HG02840 (cell line): ENCODE data around the gene SEMA4F.

Experiments used
- ATAC-seq: cut with Tn5 transposase; IDR thresholded peaks from one replicate; pipeline ENCODE4 v1.9.1; 2021; ENCODE audit warnings: mild to moderate bottlenecking, moderate library complexity, moderate number of reproducible peaks; ENCODE audit not compliant: unreplicated experiment, low FRiP score

SEMA4F gene

DNA sequence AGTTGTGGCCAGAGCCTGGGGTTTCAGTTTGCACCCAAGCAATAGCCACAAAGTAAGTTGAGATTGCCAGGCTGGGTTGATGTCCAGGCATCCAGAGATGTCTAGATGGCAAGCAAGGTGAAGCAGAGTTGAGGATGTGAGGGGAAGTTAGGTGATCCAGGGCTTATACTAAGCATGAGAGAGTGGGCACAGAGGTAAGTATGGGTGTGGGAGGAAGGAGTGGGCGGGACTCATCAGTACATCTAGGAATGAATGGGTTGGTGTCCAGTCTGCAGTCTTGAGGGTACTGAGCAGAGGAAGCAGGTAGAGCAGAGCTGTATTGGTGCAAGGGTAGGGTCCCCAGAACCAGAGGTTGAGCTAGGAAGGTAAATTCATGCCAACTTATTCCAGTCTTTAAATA, 1.5 kb downstream of the SEMA4F start:
- ATAC-seq = no peak

DNA sequence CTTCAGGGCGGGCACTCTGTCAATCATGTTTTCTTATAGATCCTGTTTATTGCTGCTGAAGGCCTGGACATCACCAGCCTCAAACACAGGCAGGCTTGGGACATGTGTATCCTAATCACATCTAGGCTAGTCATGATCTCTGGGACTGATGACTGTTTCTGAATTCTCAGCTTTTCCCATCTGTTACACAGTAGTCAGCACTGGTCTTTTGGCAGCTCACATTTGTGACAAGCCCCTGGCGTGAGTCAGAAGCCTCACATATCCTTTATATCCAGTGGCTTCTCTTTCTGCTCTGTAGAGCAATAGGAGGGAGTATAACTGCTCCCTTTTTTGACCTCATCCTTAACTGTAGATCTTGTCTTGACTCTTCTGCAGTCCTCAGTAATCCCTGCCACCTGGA, 4.5 kb downstream of the SEMA4F start:
- ATAC-seq = no peak

DNA sequence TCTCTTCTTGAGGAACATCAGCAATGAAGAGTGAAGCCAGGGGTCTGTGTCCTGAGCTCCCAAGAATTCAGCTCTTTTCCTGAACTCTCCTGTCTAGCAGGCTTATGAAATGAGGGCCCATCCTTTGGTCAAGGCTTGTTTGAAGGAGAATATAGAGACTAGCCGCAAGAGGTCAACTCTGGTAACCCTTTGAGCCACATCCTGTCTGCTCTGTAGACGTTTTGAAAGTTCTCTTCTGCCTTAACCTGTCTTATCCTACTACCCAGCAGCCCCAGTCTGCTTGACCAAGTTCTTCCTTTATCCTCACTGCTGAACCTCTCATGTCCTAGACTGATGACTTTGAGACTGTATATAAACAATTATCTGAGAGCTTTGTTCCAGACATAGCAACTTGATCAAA, 5.4 kb downstream of the SEMA4F start:
- ATAC-seq = no peak

DNA sequence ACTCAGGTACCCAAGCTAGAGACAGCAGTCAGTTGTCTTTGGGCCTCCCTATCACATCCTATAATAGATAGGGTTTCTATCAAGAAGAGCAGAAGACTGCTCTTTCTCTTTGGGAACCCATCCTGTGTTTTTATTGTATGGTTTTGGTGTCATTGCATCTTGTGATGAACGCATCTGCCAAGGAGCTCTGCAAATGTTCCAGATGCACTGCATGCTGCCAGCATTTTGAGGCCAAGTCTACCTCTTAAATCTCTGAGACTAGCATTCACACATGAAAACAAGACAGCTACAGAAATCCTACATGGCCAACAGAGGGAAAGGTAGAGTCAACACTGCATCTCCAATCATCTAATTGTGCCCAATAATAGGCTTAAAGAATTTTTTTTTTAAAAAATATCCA, 14.0 kb downstream of the SEMA4F start:
- no peak for ATAC-seq

DNA sequence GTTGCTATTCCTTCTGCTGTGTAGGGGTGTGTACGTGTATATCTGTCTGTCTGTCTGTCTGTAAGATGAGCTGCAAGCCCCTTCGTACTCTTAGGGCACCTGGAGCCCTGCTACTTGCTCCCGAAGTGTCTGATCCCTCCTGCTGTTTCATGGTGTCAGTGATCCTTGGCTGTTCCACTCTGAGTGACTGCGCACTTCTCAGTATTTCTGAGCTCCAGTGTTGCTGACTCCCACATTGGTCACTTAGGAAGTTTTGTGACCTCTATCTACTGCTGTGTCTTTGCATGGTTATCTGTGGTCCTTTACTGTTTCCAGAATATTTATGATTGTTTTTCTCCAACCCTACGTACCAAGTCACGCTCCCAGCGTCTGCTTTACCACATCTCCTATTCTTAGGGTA, 16.2 kb downstream of the SEMA4F start:
- no peak for ATAC-seq

DNA sequence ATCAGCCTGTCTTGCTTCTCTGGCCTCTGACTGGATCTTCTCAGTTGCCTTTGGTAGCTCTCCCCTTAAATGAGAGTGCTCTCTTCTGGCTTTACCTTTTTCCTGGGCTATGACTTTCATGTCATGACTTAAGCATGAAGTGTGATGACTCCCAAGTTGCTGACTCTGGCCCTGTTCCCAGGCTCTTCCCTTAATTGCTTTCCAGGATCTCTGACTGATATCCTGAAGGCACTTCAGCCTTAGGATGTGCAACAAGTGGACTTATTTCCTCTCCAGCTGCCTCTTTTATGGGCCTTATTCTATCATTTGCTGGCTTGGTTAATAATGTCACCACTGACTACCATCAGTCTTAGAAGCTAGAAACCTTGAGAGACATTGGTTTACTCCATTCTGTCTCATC, 17.4 kb downstream of the SEMA4F start:
- no peak for ATAC-seq

DNA sequence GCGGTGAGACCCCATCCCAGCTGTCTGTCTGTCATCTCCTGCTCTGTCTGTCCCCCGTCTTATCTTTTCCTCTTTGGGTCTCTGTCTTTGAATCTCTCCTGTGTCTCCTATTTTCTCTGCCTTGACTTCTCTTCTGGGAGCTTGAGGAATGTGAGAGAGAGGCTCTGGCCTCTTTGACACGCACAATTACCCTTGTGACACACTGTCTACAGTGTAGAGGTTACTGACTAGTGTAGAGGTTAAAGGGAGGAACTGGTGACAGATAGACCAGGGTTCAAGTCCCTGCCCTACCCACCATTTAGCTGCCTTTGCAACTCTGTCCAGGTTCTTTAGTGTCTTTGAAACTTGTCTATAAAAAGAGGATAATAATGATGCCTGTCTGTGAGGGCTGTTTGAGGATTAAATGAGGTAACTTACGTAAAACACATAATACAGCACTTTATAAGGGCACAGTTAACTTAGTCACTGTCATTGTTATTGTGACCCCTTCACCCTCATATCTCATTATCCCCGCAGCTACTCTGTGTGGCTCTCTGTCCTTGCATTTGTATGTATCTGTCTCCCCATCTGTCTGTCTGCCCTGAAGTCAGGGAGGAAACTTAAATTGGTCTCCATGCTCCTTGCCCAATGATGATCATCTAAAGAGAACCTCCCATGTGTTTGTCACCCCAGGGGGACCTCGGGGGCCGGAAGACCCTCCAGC, 19.9 kb downstream of the SEMA4F start:
- ATAC-seq = no peak

DNA sequence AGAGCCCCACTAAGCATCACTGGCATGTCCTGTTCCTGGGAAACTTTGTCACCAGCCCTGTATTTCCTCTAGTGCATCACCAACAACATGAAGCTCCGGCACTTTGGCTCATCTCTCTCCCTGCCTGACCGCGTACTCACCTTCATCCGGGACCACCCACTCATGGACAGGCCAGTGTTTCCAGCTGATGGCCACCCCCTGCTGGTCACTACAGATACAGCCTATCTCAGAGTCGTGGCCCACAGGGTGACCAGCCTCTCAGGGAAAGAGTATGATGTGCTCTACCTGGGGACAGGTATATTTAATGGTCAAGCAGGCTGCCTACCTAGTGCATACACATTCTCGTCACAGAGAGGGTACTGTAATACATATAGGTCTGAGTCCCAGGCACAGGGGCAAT, 21.0 kb downstream of the SEMA4F start:
- no peak for ATAC-seq

DNA sequence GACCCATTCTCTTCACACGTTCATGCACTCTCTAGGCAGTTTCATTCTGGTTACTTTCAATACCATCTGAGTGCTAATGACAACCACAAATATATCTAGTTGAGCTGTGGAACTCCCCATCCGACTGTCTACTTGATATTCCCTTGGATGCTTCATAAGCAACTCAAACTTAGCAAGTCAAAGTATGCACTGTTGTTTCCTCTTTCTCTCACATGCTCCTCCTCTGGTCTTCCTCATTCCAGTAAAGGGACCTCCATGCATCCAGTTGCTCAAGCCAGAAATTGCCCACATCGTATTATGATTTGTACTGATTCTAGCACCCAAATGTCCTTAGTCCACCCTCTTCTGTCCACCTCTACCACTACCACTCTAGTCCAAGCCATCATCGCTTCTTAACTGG, 22.3 kb downstream of the SEMA4F start:
- ATAC-seq = no peak

DNA sequence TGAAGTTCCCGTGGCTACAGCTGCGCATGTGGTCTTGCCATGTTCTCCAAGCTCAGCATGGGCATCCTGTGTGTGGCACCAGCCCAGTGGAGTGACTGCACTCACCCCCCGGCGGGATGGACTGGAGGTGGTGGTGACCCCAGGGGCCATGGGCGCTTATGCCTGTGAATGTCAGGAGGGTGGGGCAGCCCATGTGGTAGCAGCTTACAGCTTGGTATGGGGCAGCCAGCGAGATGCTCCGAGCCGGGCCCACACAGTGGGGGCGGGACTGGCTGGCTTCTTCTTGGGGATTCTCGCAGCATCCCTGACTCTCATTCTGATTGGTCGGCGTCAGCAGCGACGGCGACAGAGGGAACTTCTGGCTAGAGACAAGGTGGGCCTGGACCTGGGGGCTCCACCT, 25.6 kb downstream of the SEMA4F start:
- no peak for ATAC-seq

DNA sequence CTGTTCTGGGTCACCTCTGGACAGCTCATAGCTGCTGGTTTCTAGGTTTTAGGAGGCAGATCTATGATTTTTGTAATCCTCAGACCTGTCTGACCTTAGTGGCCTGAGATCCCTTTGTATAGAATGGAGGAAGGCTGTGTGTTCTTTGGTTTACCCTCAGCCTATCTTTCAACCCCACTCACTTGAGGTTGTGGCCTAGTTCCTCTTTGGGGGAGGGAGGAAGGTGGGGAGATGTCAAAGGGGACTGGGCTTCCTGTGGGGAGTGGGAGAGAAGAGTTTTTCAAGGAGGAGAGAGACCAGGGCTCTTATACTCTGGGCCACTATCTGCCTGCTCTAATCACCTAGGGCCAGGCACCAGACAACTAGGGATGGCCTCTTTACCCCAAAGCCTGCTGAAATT, 28.5 kb downstream of the SEMA4F start:
- no peak for ATAC-seq

DNA sequence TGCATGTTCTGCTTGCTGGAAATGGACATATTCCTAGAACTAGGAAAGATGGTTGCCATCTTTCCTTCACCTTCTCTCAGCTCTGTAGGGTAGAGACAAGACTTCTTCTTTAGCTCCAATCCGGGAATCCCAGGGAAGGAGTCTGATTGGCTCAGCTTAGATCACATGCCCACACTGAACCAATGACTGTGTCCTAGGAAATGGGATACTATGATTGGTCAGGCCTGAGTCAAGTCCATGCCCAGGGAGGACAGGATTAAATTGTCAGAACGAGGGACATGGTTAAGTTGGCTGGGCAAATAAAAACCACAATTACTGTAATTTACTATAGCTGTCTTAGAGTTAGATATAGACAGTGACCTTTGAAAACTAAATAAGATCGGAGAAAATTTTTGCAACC, 31.4 kb downstream of the SEMA4F start:
- ATAC-seq = no peak

DNA sequence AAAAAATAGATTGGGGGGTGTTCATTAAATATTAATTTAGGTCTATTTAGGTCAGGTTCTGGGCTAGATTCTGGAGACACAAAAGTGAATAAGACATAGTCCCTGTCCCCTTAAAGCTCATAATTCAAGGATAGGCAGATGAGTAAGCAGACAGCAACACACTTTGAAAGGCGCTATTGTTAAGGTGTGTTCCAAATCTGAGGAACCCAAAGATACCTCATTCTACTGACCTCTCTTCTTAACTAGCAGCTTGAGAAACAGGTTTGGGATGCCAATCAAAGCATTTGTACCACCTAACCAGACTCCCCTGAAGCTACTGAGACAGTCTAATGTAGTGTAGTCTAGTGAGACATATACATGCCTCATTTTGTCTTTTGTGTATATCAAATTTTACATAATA, 34.8 kb downstream of the SEMA4F start:
- ATAC-seq = no peak

DNA sequence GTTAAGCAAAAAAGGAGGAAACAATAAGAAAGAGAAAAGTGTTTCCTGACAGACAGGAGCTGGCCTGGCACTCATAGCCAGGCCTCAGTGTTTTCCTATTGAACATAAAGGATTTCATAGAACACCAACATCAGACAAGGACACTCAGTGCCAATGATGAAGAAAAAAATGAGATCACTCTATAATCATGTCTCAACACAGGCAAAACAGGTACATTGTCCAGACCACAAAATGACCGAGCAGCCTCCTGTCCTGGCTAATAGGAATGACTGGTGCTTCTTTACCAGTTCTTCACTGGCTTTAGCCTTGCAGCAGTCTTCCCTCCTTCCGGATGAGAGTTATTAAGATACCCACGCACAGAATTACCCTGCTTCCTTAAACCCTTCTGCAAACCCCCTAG, 35.6 kb downstream of the SEMA4F start:
- ATAC-seq = no peak

DNA sequence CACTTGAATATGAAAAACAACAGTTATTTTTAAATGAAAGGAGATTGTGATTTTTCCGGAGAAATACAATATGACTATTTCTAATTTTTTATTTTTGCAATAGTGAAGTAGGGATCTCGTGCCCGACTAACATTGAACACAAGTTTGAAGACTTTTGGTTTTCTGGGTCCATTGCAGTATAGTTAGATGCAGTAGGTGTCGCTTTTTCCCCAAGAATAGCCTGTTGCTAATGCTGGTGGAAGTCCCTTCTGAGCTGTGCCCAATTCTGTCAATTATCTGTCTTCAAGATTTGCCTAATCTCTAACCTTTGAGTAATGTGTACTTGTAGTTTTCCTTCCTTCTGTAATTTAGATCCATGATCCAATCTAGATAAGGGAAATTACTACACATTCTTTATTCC, 36.5 kb downstream of the SEMA4F start:
- no peak for ATAC-seq

DNA sequence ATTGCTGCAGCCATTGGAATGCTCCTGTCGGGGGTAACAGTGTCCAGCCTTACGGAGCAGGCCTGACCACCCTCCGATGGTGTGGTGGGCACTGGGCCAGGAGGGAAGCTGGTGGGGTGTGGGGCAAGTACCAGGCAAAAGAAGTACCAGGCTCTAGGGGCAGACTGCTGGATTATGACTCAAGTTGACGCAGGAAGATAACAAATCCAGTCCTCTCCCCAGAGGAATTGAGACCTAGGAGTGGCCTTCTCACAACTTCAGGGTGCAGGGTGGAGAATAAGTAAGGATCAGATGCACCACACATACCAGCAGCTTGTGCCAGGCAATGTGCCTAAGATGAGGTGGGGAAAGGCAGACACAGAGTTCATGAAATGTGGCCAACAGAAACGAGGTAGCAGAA, 37.9 kb downstream of the SEMA4F start:
- ATAC-seq = no peak

DNA sequence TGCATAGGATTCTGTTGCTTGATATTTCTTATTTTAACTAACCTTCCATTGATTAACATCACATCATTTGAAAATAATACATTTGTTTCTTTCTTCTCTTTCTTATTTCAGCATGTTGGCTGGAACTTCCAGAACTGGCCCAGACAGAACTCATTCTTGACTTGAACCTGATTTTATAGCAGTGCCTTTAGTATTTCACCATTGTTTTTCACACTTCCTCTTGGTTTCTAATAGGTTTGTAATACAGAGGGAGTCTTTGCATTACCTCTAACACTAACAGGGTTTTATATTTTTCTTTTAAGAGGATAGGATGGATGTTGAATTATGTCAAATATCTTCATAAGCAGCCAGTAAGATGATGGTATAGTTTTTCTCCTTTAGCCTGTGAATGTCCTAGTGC, 39.2 kb downstream of the SEMA4F start:
- no peak for ATAC-seq

DNA sequence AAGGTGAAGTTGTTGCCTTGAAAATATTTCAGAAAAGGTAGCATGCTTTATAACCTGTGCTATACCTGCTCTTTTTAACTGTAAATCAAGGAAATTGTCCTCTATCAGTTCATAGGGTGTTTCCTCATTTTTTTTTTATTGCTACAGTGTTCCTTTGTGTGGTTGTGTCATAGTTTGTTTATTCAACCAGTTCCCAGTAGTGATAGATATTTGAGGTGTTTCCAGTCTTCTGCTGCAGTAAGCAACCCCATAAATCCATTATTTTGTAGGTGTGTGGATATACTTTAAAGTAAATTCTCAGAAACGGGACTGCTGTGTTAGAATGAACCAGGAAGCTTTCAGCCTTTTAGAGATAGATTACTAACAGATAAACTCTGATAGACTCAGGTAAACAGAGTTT, 39.6 kb downstream of the SEMA4F start:
- ATAC-seq = no peak

DNA sequence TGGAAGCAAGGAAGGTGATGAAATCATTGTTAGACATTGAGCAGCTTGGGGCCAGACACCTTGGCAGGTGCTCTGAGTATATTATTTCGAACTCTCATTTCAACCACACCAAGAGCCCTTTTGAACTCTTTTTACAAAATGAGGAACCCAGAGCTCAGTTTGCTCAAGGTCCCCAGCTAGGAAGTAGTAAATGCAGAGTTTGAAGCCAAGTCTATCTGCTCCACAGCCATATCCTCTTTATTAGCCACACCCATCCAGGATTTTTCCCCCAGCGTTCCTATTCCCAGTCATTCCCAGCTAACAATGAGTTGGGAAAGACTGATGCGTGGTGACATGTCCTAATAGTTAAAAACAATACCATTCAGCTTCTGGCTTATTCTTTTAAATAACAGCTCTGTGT, 40.2 kb downstream of the SEMA4F start:
- ATAC-seq = no peak

DNA sequence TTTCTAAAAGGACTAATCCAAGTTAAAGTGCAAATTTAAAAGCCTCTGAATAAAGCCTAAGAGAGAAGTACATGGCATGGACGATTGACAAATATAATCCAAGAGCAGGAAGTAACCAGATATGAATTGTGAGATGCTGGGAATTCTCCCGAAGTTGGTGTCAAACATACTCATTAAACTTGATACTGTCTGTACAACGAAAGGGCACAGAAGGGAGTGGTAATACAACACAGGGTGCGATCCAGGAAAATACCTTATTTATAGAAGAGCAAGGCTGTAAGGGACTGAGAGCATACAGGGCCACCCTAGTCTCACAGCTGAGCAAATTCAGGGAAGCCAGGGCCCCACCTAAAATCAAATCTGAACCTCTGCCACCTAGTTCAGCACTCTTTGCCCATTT, 41.6 kb downstream of the SEMA4F start:
- ATAC-seq = no peak

DNA sequence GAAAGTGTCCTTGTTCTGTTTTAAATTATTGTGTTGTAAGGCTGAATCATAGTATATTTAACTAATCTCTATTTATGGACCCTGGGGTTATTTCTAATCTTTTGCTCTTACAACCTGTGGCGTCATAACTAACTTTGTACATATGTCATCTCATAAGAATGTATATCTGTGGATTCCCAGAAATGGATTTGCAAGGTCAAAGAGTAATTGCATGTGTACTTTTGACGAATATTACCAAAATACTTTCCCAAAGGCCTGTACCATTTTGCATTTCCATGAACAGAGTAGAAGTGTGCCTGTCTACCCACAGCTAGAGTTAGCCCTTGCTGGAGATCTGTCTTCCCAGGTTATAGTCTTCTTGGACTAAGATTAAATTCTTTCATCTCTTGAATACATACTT, 42.8 kb downstream of the SEMA4F start:
- ATAC-seq = no peak

DNA sequence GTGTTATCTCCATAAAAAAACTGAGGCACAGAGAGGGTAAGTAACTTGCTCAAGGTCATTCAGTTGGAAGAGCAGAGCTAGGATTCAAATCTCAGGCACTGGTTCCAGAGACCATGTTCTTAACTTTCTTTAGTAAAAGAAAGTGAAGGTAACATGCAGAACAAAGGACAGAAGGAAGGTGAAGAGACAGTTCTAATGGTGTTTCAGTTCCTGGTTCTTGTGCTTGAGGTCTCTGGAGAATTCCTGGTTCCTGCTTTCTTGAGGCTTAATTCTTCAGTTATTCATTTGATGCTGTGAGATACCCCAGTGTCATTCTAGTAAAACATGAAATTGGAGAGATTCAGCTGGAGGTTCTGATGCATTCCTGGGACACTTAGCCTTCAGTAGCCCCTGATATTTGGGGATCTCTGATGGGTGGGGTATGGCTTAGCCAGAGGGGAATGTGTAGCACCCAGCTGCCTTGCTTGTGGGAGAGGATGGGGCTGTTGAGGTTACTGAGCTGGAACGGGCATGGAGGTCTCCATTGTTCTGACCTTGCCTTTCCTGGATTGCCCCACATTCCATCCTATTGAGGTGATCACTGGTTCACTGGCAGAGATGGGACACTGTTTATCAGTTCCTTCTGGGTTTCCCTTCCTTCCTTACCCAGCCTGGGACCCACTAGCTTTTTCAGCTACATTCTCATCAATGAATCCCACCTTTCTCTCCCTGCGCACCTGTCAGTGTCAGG, 46.8 kb downstream of the SEMA4F start:
- no peak for ATAC-seq
